WTC11 (cell line): ENCODE data around the gene SERP2. TPM values are rescaled to one million over a fixed set of nuclear protein-coding genes. Genes with fewer than 3 reads are reported as not detected.

ENCODE experiments used
- ATAC-seq: fragments of 200-7000 bp; cut with Tn5 transposase; 2 replicates; pipeline ENCODE4 v1.10.0; 2021; ENCODE audit warnings: mild to moderate bottlenecking, moderate library complexity
- CTCF ChIA-PET: fragments of 300-600 bp; sonication (Branson Sonifier 250); formaldehyde crosslinking; loops from one replicate; lab custom pipeline; 2021; ENCODE audit warnings: antibody characterized with exemption; lab: Charles Lee
- POLR2A ChIA-PET: fragments of 350-600 bp; sonication (Branson Sonifier 250); formaldehyde crosslinking; loops from one replicate; lab custom pipeline; 2021; ENCODE audit warnings: antibody characterized with exemption; lab: Charles Lee
- DNase-seq: peaks from one replicate; pipeline ENCODE4 v3.0.0; 2021; ENCODE audit warnings: low spot score
- H3K27ac Mint-ChIP-seq: 2 replicates; pipeline ENCODE4 v1.8.0; 2021; ENCODE audit warnings: mixed read lengths
- H3K27me3 Mint-ChIP-seq: 2 replicates; pipeline ENCODE4 v1.8.0; 2021; ENCODE audit warnings: low read depth, mild to moderate bottlenecking, moderate library complexity, mixed read lengths
- H3K36me3 Mint-ChIP-seq: 2 replicates; pipeline ENCODE4 v1.8.0; 2021; ENCODE audit warnings: mixed read lengths
- H3K4me1 Mint-ChIP-seq: 2 replicates; pipeline ENCODE4 v1.8.0; 2022; ENCODE audit warnings: mixed read lengths
- H3K4me3 Mint-ChIP-seq: 2 replicates; pipeline ENCODE4 v1.8.0; 2021; ENCODE audit warnings: mild to moderate bottlenecking, moderate library complexity, mixed read lengths
- H3K9me3 Mint-ChIP-seq: 2 replicates; pipeline ENCODE4 v1.8.0; 2021; ENCODE audit warnings: mixed read lengths
- ETV6 ChIP-seq: sonication (generic); formaldehyde crosslinking; IDR thresholded peaks from 2 replicates; pipeline ENCODE4 v1.8.1; 2022; ENCODE audit warnings: mild to moderate bottlenecking, missing genetic modification reagents
- FOXP4 ChIP-seq: sonication (generic); formaldehyde crosslinking; IDR thresholded peaks from 2 replicates; pipeline ENCODE4 v1.8.0; 2022; ENCODE audit warnings: mild to moderate bottlenecking, missing genetic modification reagents
- HMGA2 ChIP-seq: fragments of 250-450 bp; sonication (Bioruptor Pico); IDR thresholded peaks from 2 replicates; pipeline ENCODE4 v1.4.0; 2021; ENCODE audit warnings: mild to moderate bottlenecking, moderate library complexity
- NFYB ChIP-seq: sonication (generic); formaldehyde crosslinking; conservative IDR thresholded peaks from 2 replicates; pipeline ENCODE4 v1.8.0; 2022; ENCODE audit warnings: low read depth, missing genetic modification reagents
- OVOL2 ChIP-seq: fragments of 250-450 bp; sonication (Bioruptor Pico); IDR thresholded peaks from 2 replicates; pipeline ENCODE4 v1.9.0; 2021; ENCODE audit warnings: mild to moderate bottlenecking, borderline replicate concordance
- PREB ChIP-seq: sonication (generic); formaldehyde crosslinking; IDR thresholded peaks from 2 replicates; pipeline ENCODE4 v1.8.1; 2022; ENCODE audit warnings: mild to moderate bottlenecking, missing genetic modification reagents, moderate library complexity, borderline replicate concordance
- RORB ChIP-seq: fragments of 250-450 bp; sonication (Bioruptor Pico); IDR thresholded peaks from 2 replicates; pipeline ENCODE4 v1.9.0; 2021; ENCODE audit warnings: mild to moderate bottlenecking
- SP1 ChIP-seq: sonication (generic); formaldehyde crosslinking; conservative IDR thresholded peaks from 2 replicates; pipeline ENCODE4 v1.8.1; 2022; ENCODE audit warnings: missing genetic modification reagents
- STAT6 ChIP-seq: sonication (generic); formaldehyde crosslinking; conservative IDR thresholded peaks from 2 replicates; pipeline ENCODE4 v1.8.1; 2023; ENCODE audit warnings: mild to moderate bottlenecking, low read depth, missing genetic modification reagents, moderate library complexity
- TEAD1 ChIP-seq: sonication (generic); formaldehyde crosslinking; IDR thresholded peaks from 2 replicates; pipeline ENCODE4 v1.8.0; 2022; ENCODE audit warnings: mild to moderate bottlenecking, missing genetic modification reagents
- ZMAT4 ChIP-seq: fragments of 250-450 bp; sonication (Bioruptor Pico); IDR thresholded peaks from 2 replicates; pipeline ENCODE4 v1.9.0; 2021; ENCODE audit warnings: mild to moderate bottlenecking
- ZNF396 ChIP-seq: fragments of 250-450 bp; sonication (Bioruptor Pico); IDR thresholded peaks from 2 replicates; pipeline ENCODE4 v1.8.0; 2021; ENCODE audit warnings: mild to moderate bottlenecking, moderate library complexity, borderline replicate concordance
- ZNF512 ChIP-seq: sonication (generic); formaldehyde crosslinking; IDR thresholded peaks from 2 replicates; pipeline ENCODE4 v1.8.1; 2022; ENCODE audit warnings: missing genetic modification reagents, borderline replicate concordance
- total RNA-seq: library from RNA; stranded (reverse); gene quantifications from 3 replicates; pipeline ENCODE4 v1.2.3, GENCODE V29; 2021

The SERP2 gene
- total RNA-seq, 1 experiment from 2014 or later = 1.2 TPM

- TF ChIP-seq ZNF512 (CRISPR knock-in tag) (no peak), SP1 (CRISPR knock-in tag) (no peak)
Observed at GRCh38 chr13:44329909-44330545, 43.6 kb upstream of the SERP2 start (continued).

- Mint-ChIP-seq H3K9me3 (peaks cover 22% of the 10 kb centered on the region), H3K27ac (no peak overlapping the region), H3K4me3 (no peak overlapping the region), H3K27me3 (no peaks in the 10 kb centered on the region), H3K4me1 (peaks cover 25% of the 10 kb centered on the region), H3K36me3 (no peaks in the 10 kb centered on the region)
- no peak for DNase-seq
- no peak for ATAC-seq
- ChIA-PET POLR2A (no interaction called here), CTCF (no interaction called here)
- TF ChIP-seq STAT6 (no peak), RORB (no peak), PREB (CRISPR knock-in tag) (no peak), OVOL2 (CRISPR knock-in tag) (no peak), NFYB (CRISPR knock-in tag) (no peak), TEAD1 (CRISPR knock-in tag) (no peak), ZNF512 (CRISPR knock-in tag) (no peak)
- TF ChIP-seq, all 79 proteins: peak for 0
Observed at GRCh38 chr13:44331446-44331845, 42.2 kb upstream of the SERP2 start.

- CTCF ChIA-PET = interaction anchor here (0.8 kb wide), 1 partner anchor 89 kb away, joined by 3 read pairs; no protein-coding TSS in a partner anchor
Observed at GRCh38 chr13:44331912-44332851, 41.4 kb upstream of the SERP2 start.

More at GRCh38 chr13:44331912-44332851, 41.4 kb upstream of the SERP2 start:
- POLR2A ChIA-PET = no interaction called here
- DNase-seq (no peak), ATAC-seq (peak; percentile 61)
- no peak for TF ChIP-seq ZMAT4 (CRISPR knock-in tag)
- no peak for TF ChIP-seq HMGA2
- no peak for TF ChIP-seq FOXP4 (CRISPR knock-in tag)
- TF ChIP-seq ETV6 (CRISPR knock-in tag) = no peak
- TF ChIP-seq ZNF396 (CRISPR knock-in tag) = no peak
- no peak for TF ChIP-seq ZNF512 (CRISPR knock-in tag)
- Mint-ChIP-seq H3K27ac (peak overlapping the region; percentile 20; the same call in 1 of the 2 replicates), H3K27me3 (no peaks in the 10 kb centered on the region), H3K9me3 (peaks cover 22% of the 10 kb centered on the region), H3K4me3 (no peak overlapping the region), H3K36me3 (no peaks in the 10 kb centered on the region), H3K4me1 (peaks cover 25% of the 10 kb centered on the region)
